ENCODE results near the gene RALGAPA1.

GRCh38 chr14:35632676-35633075 is 176.4 kb downstream of the RALGAPA1 start:
- TF ChIP-seq, protein P1, sequence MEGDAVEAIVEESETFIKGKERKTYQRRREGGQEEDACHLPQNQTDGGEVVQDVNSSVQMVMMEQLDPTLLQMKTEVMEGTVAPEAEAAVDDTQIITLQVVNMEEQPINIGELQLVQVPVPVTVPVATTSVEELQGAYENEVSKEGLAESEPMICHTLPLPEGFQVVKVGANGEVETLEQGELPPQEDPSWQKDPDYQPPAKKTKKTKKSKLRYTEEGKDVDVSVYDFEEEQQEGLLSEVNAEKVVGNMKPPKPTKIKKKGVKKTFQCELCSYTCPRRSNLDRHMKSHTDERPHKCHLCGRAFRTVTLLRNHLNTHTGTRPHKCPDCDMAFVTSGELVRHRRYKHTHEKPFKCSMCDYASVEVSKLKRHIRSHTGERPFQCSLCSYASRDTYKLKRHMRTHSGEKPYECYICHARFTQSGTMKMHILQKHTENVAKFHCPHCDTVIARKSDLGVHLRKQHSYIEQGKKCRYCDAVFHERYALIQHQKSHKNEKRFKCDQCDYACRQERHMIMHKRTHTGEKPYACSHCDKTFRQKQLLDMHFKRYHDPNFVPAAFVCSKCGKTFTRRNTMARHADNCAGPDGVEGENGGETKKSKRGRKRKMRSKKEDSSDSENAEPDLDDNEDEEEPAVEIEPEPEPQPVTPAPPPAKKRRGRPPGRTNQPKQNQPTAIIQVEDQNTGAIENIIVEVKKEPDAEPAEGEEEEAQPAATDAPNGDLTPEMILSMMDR (IDR thresholded peaks at IDR 0.05), result no peak
- TF ChIP-seq POLR2A (IDR thresholded peaks at IDR 0.05), result no peak
